HG03097 (cell line): Measurements from ENCODE around the gene GNAQ.

ENCODE experiments used
- ATAC-seq: cut with Tn5 transposase; IDR thresholded peaks from one replicate; pipeline ENCODE4 v1.9.1; 2021; ENCODE audit not compliant: unreplicated experiment, low FRiP score

GNAQ gene

GRCh38 chr9:77677957-77678535, 353.6 kb downstream of the GNAQ start:
- ATAC-seq, result no peak

- no peak for ATAC-seq
These were observed 354.2 kb downstream of the GNAQ start for GRCh38 chr9:77677397-77677796.

GRCh38 chr9:77673941-77674791, 357.4 kb downstream of the GNAQ start:
- ATAC-seq, result no peak

GRCh38 chr9:77672183-77672582, 359.4 kb downstream of the GNAQ start:
- no peak for ATAC-seq

- ATAC-seq, result no peak
These were observed 364.5 kb downstream of the GNAQ start for GRCh38 chr9:77667151-77667550.
